NT2/D1 (cell line): Measurements from ENCODE around the gene HSPA4.

Experiments
- SUZ12 ChIP-seq: IDR thresholded peaks from 2 replicates; pipeline ENCODE4 v1.6.1; 2011; ENCODE audit not compliant: insufficient read length, insufficient read depth; ENCODE audit errors: extremely low read depth
- YY1 ChIP-seq: IDR thresholded peaks from 2 replicates; pipeline ENCODE4 v1.6.1; 2011; ENCODE audit not compliant: insufficient read length, insufficient read depth
- ZNF274 ChIP-seq: IDR thresholded peaks from 2 replicates; pipeline ENCODE4 v1.6.1; 2011; ENCODE audit warnings: mild to moderate bottlenecking, low read depth, low read length

- TF ChIP-seq ZNF274: no peak
- TF ChIP-seq YY1: no peak
- TF ChIP-seq SUZ12: no peak
Observed at GRCh38 chr5:133050521-133050920, 1.3 kb upstream of the HSPA4 start.
